K562 (cell line): Measurements from ENCODE around the gene ECI1. TPM values are rescaled to one million over a fixed set of nuclear protein-coding genes. Genes with fewer than 3 reads are reported as not detected.
A peak's percentile ranks its signal among the peaks of the same experiment; 100 is the strongest.
"Not testable (repeated sequence)": the region's sequence is repeated elsewhere in the genome, so short reads cannot be mapped to it uniquely, and the experiment has no call there.

Experiments used
- ATAC-seq: fragments of 200-7000 bp; cut with Tn5 transposase; 3 replicates; pipeline ENCODE4 v1.9.1; 2020; ENCODE audit warnings: moderate library complexity
- BruUV-seq: library from RNA; stranded (reverse); fragments of 400-500 nt; replicated peaks from 2 replicates; lab custom pipeline; 2021; lab: Mats Ljungman, UMichigan
- CTCF ChIA-PET: fragments of 300-600 bp; formaldehyde crosslinking; extraction: SDS; loops from one replicate; lab custom pipeline; 2021; ENCODE audit warnings: low intra/inter-chr PET ratio; lab: Yijun Ruan, JAX
- POLR2A ChIA-PET: fragments of 300-600, 350-650 bp; sonication (Branson Sonifier 250); formaldehyde crosslinking; extraction: SDS; loops from one replicate; lab custom pipeline; 2021; ENCODE audit warnings: antibody characterized with exemption, inconsistent platforms; lab: Yijun Ruan, JAX
- DNase-seq, 4 experiments: peaks; one replicate each; pipeline versions ENCODE4 v3.0.0 to v3.0.0-alpha.2; 2011 to 2018; ENCODE audit warnings: low spot score in 3 of 4, mixed read lengths in 3 of 4; ENCODE audit errors: extremely low read depth in 1 of 4
- FAIRE-seq: peaks from 2 replicates; lab custom pipeline; 2011; peaks lifted over from hg19 to GRCh38; lab: Jason Lieb, UNC
- H2AFZ ChIP-seq: 2 replicates; pipeline ENCODE4 v1.6.0; 2011; ENCODE audit warnings: low read depth, low read length, control low read depth, inconsistent platforms
- H3K27ac ChIP-seq: fragments of 200-600 bp; 3 replicates; pipeline ENCODE4 v1.8.0; 2011; ENCODE audit warnings: low read depth, mild to moderate bottlenecking, control low read depth, inconsistent platforms, low read length, moderate library complexity, mixed read lengths; ENCODE audit errors: extremely low read depth
- H3K27me3 ChIP-seq, 2 experiments: fragments of 300-600 bp in 1 of 2; 2 replicates in 1 of 2; 3 replicates in 1 of 2; pipeline versions ENCODE4 v1.6.0 to v1.8.0; 2011; ENCODE audit warnings: inconsistent platforms in 2 of 2, low read length in 2 of 2, mild to moderate bottlenecking in 1 of 2, mixed read lengths in 1 of 2, moderate library complexity in 1 of 2; ENCODE audit not compliant: control insufficient read depth in 2 of 2, insufficient read depth in 2 of 2
- H3K36me3 ChIP-seq: fragments of 300-600 bp; 3 replicates; pipeline ENCODE4 v1.8.0; 2011; ENCODE audit warnings: mild to moderate bottlenecking, low read length, inconsistent platforms; ENCODE audit not compliant: control insufficient read depth, insufficient read depth
- H3K4me1 ChIP-seq, 2 experiments: fragments of 200-600 bp in 1 of 2; replicated peaks in 1 of 2; 2 replicates in 1 of 2; 3 replicates in 1 of 2; pipeline versions ENCODE4 v1.5.1 to v1.8.0; 2011; ENCODE audit warnings: inconsistent platforms in 2 of 2, low read length in 2 of 2, mild to moderate bottlenecking in 1 of 2, mixed read lengths in 1 of 2, moderate library complexity in 1 of 2; ENCODE audit not compliant: control insufficient read depth in 2 of 2, insufficient read depth in 2 of 2
- H3K4me2 ChIP-seq: 2 replicates; pipeline ENCODE4 v1.6.1; 2011; ENCODE audit warnings: low read length, control low read depth, inconsistent platforms, mixed read lengths; ENCODE audit not compliant: insufficient read depth
- H3K4me3 ChIP-seq: fragments of 200-600 bp; sonication (generic), shearing (Covaris generic); 2 replicates; pipeline ENCODE4 v1.5.1; 2016; ENCODE audit warnings: control low read depth, inconsistent platforms
- H3K79me2 ChIP-seq: fragments of 200-600 bp; 3 replicates; pipeline ENCODE4 v1.8.0; 2011; ENCODE audit warnings: low read length, inconsistent platforms; ENCODE audit not compliant: control insufficient read depth, insufficient read depth
- H3K9ac ChIP-seq, 2 experiments: 2 replicates each; pipeline versions ENCODE4 v1.6.0 to v1.6.1; 2011; ENCODE audit warnings: low read depth in 2 of 2, low read length in 2 of 2, control low read depth in 1 of 2, inconsistent platforms in 1 of 2, mild to moderate bottlenecking in 1 of 2, mixed read lengths in 1 of 2; ENCODE audit not compliant: insufficient read depth in 1 of 2
- H3K9me1 ChIP-seq: one replicate; pipeline ENCODE4 v1.6.0; 2011; ENCODE audit warnings: inconsistent platforms, mild to moderate bottlenecking, low read length, moderate library complexity; ENCODE audit not compliant: control insufficient read depth, insufficient read depth
- H3K9me3 ChIP-seq: replicated peaks from 2 replicates; pipeline ENCODE4 v1.5.1; 2011; ENCODE audit warnings: low read depth, low read length, inconsistent platforms; ENCODE audit not compliant: control insufficient read depth, insufficient read depth
- H4K20me1 ChIP-seq: replicated peaks from 2 replicates; pipeline ENCODE4 v1.6.1; 2011; ENCODE audit warnings: low read length, inconsistent platforms, mixed read lengths; ENCODE audit not compliant: control insufficient read depth, insufficient read depth
- BRCA1 ChIP-seq, 2 experiments: fragments of 450-650 bp in 1 of 2; sonication (generic) in 1 of 2; formaldehyde crosslinking in 1 of 2; IDR thresholded peaks; 2 replicates each; pipeline versions ENCODE4 v1.5.0 to v1.6.1; 2017 to 2020; ENCODE audit warnings: mild to moderate bottlenecking in 1 of 2, missing genetic modification reagents in 1 of 2
- ETV6 ChIP-seq, 3 experiments: fragments of 150-350 bp in 1 of 3; sonication (generic) in 1 of 3; formaldehyde crosslinking in 1 of 3; IDR thresholded peaks; 2 replicates each; pipeline versions ENCODE4 v1.6.1 to v1.8.0; 2014 to 2022; ENCODE audit warnings: borderline replicate concordance in 2 of 3, low read depth in 2 of 3, antibody characterized with exemption in 1 of 3, low read length in 1 of 3, mild to moderate bottlenecking in 1 of 3, missing genetic modification reagents in 1 of 3
- KAT7 ChIP-seq: sonication (generic); formaldehyde crosslinking; IDR thresholded peaks from 2 replicates; pipeline ENCODE4 v1.8.0; 2022; ENCODE audit warnings: missing genetic modification reagents, mild to moderate bottlenecking, borderline replicate concordance
- SAP30 ChIP-seq: fragments of 200-600 bp; sonication (generic); IDR thresholded peaks from 2 replicates; pipeline ENCODE4 v1.6.1; 2012; ENCODE audit warnings: borderline replicate concordance, low read depth, mild to moderate bottlenecking, moderate library complexity, low read length, control low read depth, inconsistent platforms; ENCODE audit not compliant: insufficient read depth, poor library complexity, severe bottlenecking
- SIN3A ChIP-seq, 2 experiments: fragments of 150-350 bp in 1 of 2; IDR thresholded peaks; 2 replicates each; pipeline ENCODE4 v1.6.1; 2011 to 2016; ENCODE audit warnings: borderline replicate concordance in 2 of 2, low read depth in 2 of 2, low read length in 2 of 2, mild to moderate bottlenecking in 2 of 2, moderate library complexity in 2 of 2; ENCODE audit not compliant: control insufficient read depth in 1 of 2
- TAF1 ChIP-seq: IDR thresholded peaks from 2 replicates; pipeline ENCODE4 v1.6.1; 2011; ENCODE audit warnings: mild to moderate bottlenecking, low read length, moderate library complexity; ENCODE audit not compliant: insufficient read depth, control insufficient read depth, severe bottlenecking; ENCODE audit errors: extremely low read depth
- ZC3H4 ChIP-seq: sonication (generic); formaldehyde crosslinking; IDR thresholded peaks from 2 replicates; pipeline ENCODE4 v1.9.0; 2021; ENCODE audit warnings: missing genetic modification reagents, borderline replicate concordance
- WGBS: fragments of 100-300 bp; shearing (Covaris generic); methylation state at CpG from one replicate; pipeline ENCODE4 v1.1.6; 2016; ENCODE audit warnings: low coverage, mixed read lengths; ENCODE audit not compliant: insufficient coverage; ENCODE audit errors: missing lambda C conversion rate; 5-methylcytosine and 5-hydroxymethylcytosine counted together
- in situ Hi-C: fragments of 300-500 bp; cut with MboI; formaldehyde crosslinking; loops from 4 replicates; pipeline ENCODE4 v1.15.0; 2018; ENCODE audit warnings: inconsistent platforms, mixed read lengths
- intact Hi-C: fragments of 100-400 bp; cut with micrococcal nuclease; formaldehyde crosslinking; loops from 2 replicates; pipeline ENCODE4 v1.14.2; 2022
- polyA plus RNA-seq, 8 experiments: library from polyadenylated mRNA; depleted of rRNA in 4 of 8; stranded (reverse) in 5 of 8; unstranded in 3 of 8; fragments of >200 nt; fragmentation: Nextera tagmentation in 2 of 8; fragmentation: Illumina TruSeq in 1 of 8; extraction: Ambion mirVana in 2 of 8; extraction: Trizol in 1 of 8; gene quantifications; 2 replicates each; pipeline versions ENCODE4 v1.2.1 to v1.2.3, GENCODE V29; 2011 to 2014; ENCODE audit warnings: inconsistent platforms in 1 of 8, missing spikeins in 1 of 8
- total RNA-seq, 7 experiments: library from RNA; depleted of rRNA in 6 of 7; stranded (reverse); fragments of >200 nt in 6 of 7; fragmentation: Illumina TruSeq in 2 of 7; extraction: Trizol in 2 of 7; gene quantifications; 2 replicates each; pipeline versions ENCODE4 v1.2.1 to v1.2.3, GENCODE V29; 2011 to 2021; ENCODE audit warnings: low replicate concordance in 1 of 7
- TF ChIP-seq, protein P1 (sequence below): sonication (generic); formaldehyde crosslinking; IDR thresholded peaks from 2 replicates; pipeline ENCODE4 v1.8.0; 2022; ENCODE audit warnings: mild to moderate bottlenecking, missing genetic modification reagents
- TF ChIP-seq, protein P2 (sequence below), 2 experiments: fragments of 450-650 bp; conservative IDR thresholded peaks; 2 replicates each; pipeline ENCODE4 v1.6.1; 2017; ENCODE audit warnings: mild to moderate bottlenecking in 2 of 2, moderate library complexity in 2 of 2
- TF ChIP-seq, protein P3 (sequence below): fragments of 450-650 bp; IDR thresholded peaks from 2 replicates; pipeline ENCODE4 v1.6.1; 2016; ENCODE audit warnings: borderline replicate concordance

Gene ECI1
- total and polyA plus RNA-seq, 9 of the 15 experiments (the other 6 are each of a cell fraction or from before 2014, with no cell fraction given) = 4.7 to 189 (median 54.0) TPM

DNA sequence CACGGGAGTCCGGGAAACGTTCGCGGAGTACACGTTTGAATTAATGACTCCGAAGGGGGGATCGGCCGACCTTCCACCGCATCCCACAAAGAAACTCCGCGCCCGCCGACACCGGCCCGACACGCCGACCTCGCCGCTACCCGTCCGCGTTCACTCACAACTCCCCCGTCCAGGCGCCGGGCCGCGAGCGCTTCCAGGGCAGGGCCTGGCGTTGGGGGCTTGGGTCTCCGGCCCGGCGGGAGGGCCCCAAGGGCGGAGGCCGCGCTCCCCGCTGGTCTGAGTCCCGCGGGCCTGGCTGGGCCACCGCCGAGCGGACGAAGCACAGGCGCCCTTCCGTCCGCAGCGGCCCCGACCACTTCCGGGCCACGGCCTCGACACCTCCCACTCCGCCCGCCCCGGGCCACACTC is 16.1 kb upstream of the ECI1 start (continued):
- TF ChIP-seq, protein P1, sequence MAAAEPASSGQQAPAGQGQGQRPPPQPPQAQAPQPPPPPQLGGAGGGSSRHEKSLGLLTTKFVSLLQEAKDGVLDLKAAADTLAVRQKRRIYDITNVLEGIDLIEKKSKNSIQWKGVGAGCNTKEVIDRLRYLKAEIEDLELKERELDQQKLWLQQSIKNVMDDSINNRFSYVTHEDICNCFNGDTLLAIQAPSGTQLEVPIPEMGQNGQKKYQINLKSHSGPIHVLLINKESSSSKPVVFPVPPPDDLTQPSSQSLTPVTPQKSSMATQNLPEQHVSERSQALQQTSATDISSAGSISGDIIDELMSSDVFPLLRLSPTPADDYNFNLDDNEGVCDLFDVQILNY = peak; percentile 53; the same call in 1 of the 2 replicates
- 0 out of 2 replicates have a peak, but pooled peaks have one; percentile 42 for TF ChIP-seq ZC3H4
- not testable (repeated sequence) for TF ChIP-seq BRCA1 (IDR thresholded peaks at IDR 0.05); ETV6 (CRISPR knock-in tag; IDR thresholded peaks at IDR 0.05; ENCODE audit: borderline replicate concordance)
- 0 out of 2 replicates have a peak, but pooled peaks have one; percentile 33 for TF ChIP-seq BRCA1 (CRISPR knock-in tag; IDR thresholded peaks at IDR 0.05)
- TF ChIP-seq ETV6 (IDR thresholded peaks at IDR 0.05; ENCODE audit: borderline replicate concordance in 1 of 2, low read depth in 2 of 2, low read length in 1 of 2) = 0 out of 4 replicates have a peak, but pooled peaks of 1 of the 2 experiments have one; percentile 15

DNA sequence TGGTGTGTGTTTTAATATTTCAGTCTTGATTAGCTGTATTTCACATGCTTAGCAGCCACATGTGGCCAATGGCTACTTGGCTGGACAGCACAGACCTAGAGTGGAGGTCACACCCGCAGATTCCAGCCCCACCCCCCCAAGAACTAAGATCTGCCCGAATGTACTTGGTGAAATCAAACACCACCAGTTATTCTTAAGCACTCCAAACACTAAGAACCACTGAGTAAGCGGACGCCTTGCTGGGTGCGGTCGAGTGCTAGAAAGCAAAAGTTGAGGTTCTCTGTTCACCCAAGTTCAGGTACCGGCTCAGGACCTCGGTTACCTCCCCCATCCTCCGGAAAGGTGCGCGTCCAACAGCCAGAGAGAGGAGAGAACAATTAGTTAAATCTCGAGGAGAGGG is 15.5 kb upstream of the ECI1 start:
- intact Hi-C loops = loop anchor here (5.0 kb wide), 1 partner anchor 245 kb away; no protein-coding TSS in a partner anchor
- in situ Hi-C loops = not testable (repeated sequence)
- FAIRE-seq = peak; percentile 72

More for the DNA sequence above, 15.5 kb upstream of the ECI1 start:
- H3K9me3 ChIP-seq, H3K9me1 ChIP-seq, BruUV-seq, CTCF ChIA-PET, H3K27me3 ChIP-seq: not testable (repeated sequence)
- Histone ChIP-seq H3K36me3 (peaks cover 49% of the 10 kb centered on the region), H4K20me1 (peaks cover 27% of the 10 kb centered on the region), H3K4me1 (peaks cover 13 to 48% of the 10 kb centered on the region in 2 experiments; a peak in 4 of 5 replicates), H3K9ac (peak overlapping the region; percentile 88 to 100), H3K4me2 (peak overlapping the region; percentile 92)
- DNase-seq = peak in 1 of 4 experiments; percentile 53
- TF ChIP-seq, protein P2, sequence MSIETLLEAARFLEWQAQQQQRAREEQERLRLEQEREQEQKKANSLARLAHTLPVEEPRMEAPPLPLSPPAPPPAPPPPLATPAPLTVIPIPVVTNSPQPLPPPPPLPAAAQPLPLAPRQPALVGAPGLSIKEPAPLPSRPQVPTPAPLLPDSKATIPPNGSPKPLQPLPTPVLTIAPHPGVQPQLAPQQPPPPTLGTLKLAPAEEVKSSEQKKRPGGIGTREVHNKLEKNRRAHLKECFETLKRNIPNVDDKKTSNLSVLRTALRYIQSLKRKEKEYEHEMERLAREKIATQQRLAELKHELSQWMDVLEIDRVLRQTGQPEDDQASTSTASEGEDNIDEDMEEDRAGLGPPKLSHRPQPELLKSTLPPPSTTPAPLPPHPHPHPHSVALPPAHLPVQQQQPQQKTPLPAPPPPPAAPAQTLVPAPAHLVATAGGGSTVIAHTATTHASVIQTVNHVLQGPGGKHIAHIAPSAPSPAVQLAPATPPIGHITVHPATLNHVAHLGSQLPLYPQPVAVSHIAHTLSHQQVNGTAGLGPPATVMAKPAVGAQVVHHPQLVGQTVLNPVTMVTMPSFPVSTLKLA (conservative IDR thresholded peaks at IDR 0.05) = peak in 1 of 2 experiments; percentile 45; a peak in 1 of 4 replicates
- TF ChIP-seq SAP30 (peak; percentile 34), KAT7 (CRISPR knock-in tag) (0 out of 2 replicates have a peak, but pooled peaks have one; percentile 12), SIN3A (IDR thresholded peaks at IDR 0.05; ENCODE audit: borderline replicate concordance in 2 of 2, control insufficient read depth in 1 of 2, low read depth in 2 of 2, low read length in 2 of 2) (0 out of 4 replicates have a peak, but pooled peaks have one; percentile 40 to 62), TAF1 (peak; percentile 7)
- TF ChIP-seq, protein P3, sequence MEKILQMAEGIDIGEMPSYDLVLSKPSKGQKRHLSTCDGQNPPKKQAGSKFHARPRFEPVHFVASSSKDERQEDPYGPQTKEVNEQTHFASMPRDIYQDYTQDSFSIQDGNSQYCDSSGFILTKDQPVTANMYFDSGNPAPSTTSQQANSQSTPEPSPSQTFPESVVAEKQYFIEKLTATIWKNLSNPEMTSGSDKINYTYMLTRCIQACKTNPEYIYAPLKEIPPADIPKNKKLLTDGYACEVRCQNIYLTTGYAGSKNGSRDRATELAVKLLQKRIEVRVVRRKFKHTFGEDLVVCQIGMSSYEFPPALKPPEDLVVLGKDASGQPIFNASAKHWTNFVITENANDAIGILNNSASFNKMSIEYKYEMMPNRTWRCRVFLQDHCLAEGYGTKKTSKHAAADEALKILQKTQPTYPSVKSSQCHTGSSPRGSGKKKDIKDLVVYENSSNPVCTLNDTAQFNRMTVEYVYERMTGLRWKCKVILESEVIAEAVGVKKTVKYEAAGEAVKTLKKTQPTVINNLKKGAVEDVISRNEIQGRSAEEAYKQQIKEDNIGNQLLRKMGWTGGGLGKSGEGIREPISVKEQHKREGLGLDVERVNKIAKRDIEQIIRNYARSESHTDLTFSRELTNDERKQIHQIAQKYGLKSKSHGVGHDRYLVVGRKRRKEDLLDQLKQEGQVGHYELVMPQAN = 0 out of 2 replicates have a peak, but pooled peaks have one; percentile 24
- TF ChIP-seq, all 486 proteins: peak for 6; not testable (repeated sequence) for 480
- 3% methylated on average over 6 of the region's 12 CpGs for WGBS
- Histone ChIP-seq H3K4me3 (peak overlapping the region; percentile 79), H3K79me2 (peaks cover 85% of the 10 kb centered on the region), H3K27ac (peak overlapping the region; percentile 98)
- not testable (repeated sequence) for H2AFZ ChIP-seq, ATAC-seq
- POLR2A ChIA-PET = interaction anchor here (1.6 to 1.7 kb wide), 2 partner anchors 10 to 15 kb away, joined by 8 read pairs; partner anchors contain the start of gene ECI1
